Head of caudate nucleus (tissue), 42 donors: Measurements from ENCODE around the gene SLC39A10.

Experiments
- DNase-seq, 42 donors: peaks; one replicate each; pipeline versions ENCODE4 v3.0.0 to v3.0.0-alpha.2; 2020 to 2021; ENCODE audit warnings: mixed read lengths in 7 of 42
- intact Hi-C: fragments of 100-400 bp; cut with DNase I; formaldehyde crosslinking; loops from one replicate; pipeline ENCODE4 v1.15.0; 2022

The SLC39A10 gene

GRCh38 chr2:195706161-195706900, 49.3 kb downstream of the SLC39A10 start:
- no peak for DNase-seq
- intact Hi-C loops: no loop called here

GRCh38 chr2:195709901-195710806, 53.1 kb downstream of the SLC39A10 start:
- intact Hi-C loops: no loop called here
- DNase-seq: no peak

- intact Hi-C loops: no loop called here
- no peak for DNase-seq
Measured at GRCh38 chr2:195711478-195711877, 54.5 kb downstream of the SLC39A10 start.

GRCh38 chr2:195716466-195716865, 59.4 kb downstream of the SLC39A10 start:
- DNase-seq: no peak
- intact Hi-C loops: no loop called here

- no peak for DNase-seq
- intact Hi-C loops: no loop called here
Measured at GRCh38 chr2:195721042-195721441, 64.0 kb downstream of the SLC39A10 start.

GRCh38 chr2:195722075-195722474, 65.0 kb downstream of the SLC39A10 start:
- no peak for DNase-seq
- intact Hi-C loops: no loop called here

GRCh38 chr2:195727106-195727505, 70.1 kb downstream of the SLC39A10 start:
- no peak for DNase-seq
- intact Hi-C loops: no loop called here

GRCh38 chr2:195730912-195731311, 73.9 kb downstream of the SLC39A10 start:
- intact Hi-C loops: no loop called here
- no peak for DNase-seq

- no peak for DNase-seq
- intact Hi-C loops: no loop called here
Measured at GRCh38 chr2:195732574-195732973, 75.5 kb downstream of the SLC39A10 start.

GRCh38 chr2:195733831-195734230, 76.8 kb downstream of the SLC39A10 start:
- intact Hi-C loops: no loop called here
- DNase-seq: no peak

- intact Hi-C loops: no loop called here
- DNase-seq: no peak
Measured at GRCh38 chr2:195734395-195734794, 77.4 kb downstream of the SLC39A10 start.

- DNase-seq: no peak
Measured at GRCh38 chr2:195734931-195735330, 77.9 kb downstream of the SLC39A10 start.

GRCh38 chr2:195735347-195735746, 78.3 kb downstream of the SLC39A10 start:
- no peak for DNase-seq
- intact Hi-C loops: no loop called here

More at GRCh38 chr2:195734931-195735330, 77.9 kb downstream of the SLC39A10 start:
- intact Hi-C loops: no loop called here

- no peak for DNase-seq
- intact Hi-C loops: no loop called here
Measured at GRCh38 chr2:195737511-195738325, 80.7 kb downstream of the SLC39A10 start.

GRCh38 chr2:195741191-195741590, 84.2 kb downstream of the SLC39A10 start:
- no peak for DNase-seq
- intact Hi-C loops: no loop called here

GRCh38 chr2:195756218-195756942, 99.4 kb downstream of the SLC39A10 start:
- no peak for DNase-seq
- intact Hi-C loops: no loop called here

- no peak for DNase-seq
- intact Hi-C loops: no loop called here
Measured at GRCh38 chr2:195758846-195759245, 101.8 kb downstream of the SLC39A10 start.

GRCh38 chr2:195759877-195760276, 102.9 kb downstream of the SLC39A10 start:
- intact Hi-C loops: no loop called here
- DNase-seq: no peak

- no peak for DNase-seq
- intact Hi-C loops: no loop called here
Measured at GRCh38 chr2:195763866-195764265, 106.8 kb downstream of the SLC39A10 start.
